HG03175 (cell line): ENCODE measurements around the gene OTOS.

ENCODE experiments used
- ATAC-seq: cut with Tn5 transposase; IDR thresholded peaks from one replicate; pipeline ENCODE4 v1.9.1; 2021; ENCODE audit warnings: mild to moderate bottlenecking, moderate library complexity; ENCODE audit not compliant: unreplicated experiment

OTOS gene

DNA sequence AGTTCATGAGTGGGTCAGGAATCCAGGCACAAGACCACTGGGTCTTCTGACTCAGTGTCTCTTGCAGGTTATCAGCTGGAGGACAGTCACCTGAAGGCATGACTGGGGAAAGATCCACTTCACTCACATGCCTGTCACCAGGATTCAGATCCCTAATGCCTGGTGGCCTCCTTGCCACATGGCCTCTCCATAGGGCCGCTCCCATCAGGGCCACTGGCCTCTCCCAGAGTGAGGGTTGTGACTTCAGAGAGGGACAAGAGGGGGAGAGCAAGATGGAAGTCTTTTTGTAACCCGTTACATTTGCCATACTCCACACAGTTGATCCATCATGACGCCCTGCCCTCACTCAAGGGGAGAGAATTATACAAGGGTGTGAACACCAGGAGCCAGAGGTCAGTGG, 13.0 kb upstream of the OTOS start:
- no peak for ATAC-seq

DNA sequence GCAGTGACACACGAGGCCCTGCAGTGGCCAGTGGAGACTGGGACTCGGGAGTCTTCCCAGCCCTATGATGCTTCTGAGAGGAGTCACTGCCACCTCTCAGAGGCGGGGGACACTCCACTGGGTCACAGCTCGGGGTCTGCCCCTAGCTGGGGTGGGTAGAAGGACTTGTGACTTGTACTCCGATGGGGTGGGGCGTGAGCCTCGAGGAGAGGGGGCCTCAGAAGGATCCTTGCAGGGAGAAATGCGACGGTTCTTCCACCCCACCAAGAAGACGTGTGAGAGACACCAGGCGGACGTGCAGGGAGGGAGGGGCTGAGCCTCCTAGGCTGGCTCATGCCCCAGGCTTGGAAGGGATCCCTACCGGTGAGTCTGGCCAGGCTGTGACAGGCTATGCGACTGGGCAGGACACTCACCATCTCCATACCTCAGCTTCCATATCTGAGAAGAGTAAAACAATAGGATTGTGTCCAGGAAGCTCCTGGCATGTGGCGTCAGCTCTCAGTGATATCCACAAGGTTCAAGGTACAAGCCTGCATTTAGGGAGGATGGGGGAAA, 11.1 kb upstream of the OTOS start:
- ATAC-seq = no peak

DNA sequence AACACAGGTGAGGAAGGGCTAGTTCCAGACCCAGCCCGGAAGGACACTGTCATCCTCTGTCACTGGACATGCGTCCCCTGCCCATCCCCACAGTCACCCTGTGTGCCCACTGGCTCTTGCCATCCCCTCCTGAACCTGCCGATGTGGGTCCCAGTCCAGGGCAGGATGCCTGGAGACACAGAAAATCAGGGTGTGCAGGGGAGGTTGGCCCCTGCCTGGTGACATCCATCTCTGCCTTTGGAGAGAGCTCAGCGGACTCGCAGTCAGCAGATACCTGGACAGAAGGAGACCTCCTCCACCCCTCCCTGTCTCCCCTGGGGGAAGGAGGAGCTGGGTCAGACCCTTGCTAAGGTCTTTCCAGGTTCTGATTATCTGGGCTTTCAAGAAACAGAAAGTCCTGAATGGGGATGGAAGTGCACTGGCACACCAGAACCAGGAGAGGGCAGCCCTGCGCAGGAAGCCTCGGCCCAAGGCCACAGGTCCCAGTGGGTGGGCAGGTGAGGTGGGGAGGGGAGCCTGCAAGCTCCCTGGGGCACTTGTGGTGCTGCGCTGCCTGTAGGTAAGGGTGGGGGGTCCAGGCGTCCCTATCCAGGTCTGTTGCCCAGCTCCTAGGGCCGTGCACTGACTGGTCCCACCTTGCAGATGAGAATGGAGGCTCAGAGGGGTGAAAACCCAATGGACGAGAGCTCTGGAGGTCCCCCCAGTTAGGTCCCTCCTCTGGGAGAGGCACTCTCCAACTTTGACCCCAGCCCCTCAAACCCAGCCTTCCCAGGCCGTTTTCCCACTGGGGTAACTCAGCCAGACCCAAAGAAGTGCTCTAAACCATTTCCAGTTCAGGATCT, 9.7 kb upstream of the OTOS start:
- ATAC-seq = no peak

DNA sequence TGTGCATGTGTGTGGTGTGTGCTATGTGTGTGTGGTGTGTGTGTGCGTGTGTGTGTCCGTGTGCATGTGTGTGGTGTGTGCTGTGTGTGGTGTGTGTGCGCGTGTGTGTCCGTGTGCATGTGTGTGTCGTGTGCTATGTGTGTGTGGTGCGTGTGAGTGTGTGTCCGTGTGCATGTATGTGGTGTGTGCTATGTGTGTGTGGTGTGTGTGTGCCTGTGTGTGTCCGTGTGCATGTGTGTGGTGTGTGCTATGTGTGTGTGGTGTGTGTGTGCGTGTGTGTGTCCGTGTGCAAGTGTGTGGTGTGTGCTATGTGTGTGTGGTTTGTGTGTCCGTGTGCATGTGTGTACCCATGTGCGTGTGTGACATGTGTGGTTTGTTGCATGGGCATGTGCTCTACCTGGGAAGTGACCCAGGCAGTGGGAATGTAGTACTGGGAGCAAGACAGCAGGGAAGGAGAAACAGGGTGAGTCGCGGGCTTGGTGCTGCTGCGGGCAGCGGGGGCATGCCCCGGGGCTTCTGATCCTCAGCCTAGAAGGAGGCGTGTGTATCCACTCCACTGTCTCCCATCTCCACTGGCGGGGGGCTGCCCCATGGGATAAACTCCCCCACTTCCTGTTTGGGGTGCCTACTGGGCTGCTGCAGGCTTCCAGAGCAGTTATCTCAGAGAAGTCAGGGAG, 7.6 kb upstream of the OTOS start:
- no peak for ATAC-seq

- ATAC-seq = no peak
Measured at GRCh38 chr2:240147382-240147781, 6.9 kb upstream of the OTOS start.

DNA sequence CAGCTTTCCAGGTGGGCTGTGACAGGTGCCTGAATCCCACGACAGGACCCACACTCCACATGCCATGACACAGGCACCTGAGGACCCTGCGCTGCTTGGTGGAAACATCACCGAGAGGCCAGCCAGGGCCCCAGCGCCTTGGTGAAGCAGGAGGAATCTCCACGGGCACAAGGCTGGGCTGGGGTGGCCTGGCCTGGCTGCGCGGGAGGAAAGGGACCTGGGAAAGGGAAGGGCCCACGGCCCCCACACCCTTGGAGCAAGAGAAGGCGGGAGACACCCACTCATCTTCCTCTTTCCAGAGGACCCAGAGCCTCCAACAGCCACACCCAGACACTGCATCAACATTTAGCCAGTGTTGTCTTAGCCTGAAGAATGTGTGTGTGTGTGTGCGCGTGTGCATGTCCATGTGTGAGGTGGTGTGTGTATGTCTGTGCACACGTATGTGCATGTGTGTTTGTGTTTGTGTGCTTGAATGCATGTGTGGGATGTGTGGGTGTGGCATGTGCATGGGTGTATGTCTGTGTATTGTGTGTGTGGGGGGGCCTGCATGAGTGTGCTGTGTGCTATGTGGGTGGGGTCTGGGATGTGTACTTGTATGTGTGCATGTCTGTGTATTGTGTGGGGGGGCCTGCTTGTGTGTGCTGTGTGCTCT, 6.3 kb upstream of the OTOS start:
- no peak for ATAC-seq

DNA sequence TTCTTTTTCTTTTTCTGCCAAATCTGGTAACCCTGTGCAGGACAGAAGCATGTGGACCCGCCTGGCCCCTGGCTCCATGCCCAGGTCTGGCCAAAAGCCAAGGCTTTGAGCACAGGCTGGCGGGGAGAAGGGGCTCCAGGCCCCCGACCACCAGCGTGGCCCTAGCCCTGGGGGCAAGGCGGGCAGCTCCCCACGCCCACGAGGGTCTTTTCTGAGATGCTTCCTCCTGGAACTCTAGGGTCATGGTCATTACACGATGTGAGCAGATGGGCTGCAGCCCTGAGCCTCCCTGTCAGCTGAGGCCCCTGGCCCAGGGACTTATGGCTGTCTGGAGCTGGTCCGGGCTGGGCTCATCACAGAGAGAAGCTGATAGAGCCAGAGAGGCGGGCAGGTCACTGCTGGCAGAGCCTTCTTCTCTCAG, 5.7 kb upstream of the OTOS start:
- ATAC-seq = no peak

DNA sequence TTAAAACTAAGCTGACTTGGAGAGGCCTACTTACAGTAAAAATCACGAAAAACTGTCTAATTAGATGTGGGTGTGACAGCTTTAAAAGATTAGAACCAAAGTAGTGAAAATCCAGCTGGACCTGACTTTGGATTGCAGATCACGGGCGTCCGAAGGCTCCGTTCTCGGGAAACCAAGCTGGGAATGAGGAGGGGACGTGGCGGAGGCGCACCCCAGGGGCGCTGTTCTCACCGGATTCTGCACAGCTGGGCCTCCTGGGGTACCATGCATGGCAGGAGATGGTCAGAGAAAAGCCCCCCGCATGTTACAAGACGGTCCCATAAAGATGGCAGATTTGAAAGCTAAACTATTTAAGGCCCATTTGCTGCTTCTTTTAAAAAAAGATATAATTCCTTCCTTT, 5.0 kb upstream of the OTOS start:
- no peak for ATAC-seq

DNA sequence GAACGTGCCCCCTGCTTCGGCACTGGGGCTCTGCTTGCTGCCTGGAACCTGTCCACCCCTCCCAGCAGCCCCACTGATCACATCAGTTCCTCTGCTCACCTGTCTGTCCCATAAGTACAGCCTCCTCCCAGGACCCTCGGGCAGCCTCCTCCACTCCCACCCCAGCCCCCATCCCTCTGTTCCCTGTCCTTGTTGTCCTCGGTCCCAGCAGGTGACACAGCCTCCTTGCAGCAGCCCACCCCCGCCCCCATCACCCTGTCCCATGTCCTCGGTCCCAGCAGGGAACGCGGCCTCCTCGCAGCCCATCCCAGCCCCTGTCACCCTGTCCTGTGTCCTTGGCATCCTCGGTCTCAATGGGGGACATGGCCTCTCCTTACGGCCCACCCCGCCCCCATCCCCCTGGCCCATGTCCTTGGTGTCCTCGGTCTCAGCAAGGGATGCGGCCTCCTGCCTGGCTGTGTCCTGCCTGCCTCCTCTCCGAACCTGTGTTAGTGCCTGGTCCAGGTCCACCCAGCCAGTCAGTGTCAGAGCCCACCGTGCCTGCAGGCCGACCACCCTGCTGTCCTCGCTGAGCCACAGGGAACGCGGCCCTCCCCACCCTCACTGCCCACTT, 4.3 kb upstream of the OTOS start:
- no peak for ATAC-seq

DNA sequence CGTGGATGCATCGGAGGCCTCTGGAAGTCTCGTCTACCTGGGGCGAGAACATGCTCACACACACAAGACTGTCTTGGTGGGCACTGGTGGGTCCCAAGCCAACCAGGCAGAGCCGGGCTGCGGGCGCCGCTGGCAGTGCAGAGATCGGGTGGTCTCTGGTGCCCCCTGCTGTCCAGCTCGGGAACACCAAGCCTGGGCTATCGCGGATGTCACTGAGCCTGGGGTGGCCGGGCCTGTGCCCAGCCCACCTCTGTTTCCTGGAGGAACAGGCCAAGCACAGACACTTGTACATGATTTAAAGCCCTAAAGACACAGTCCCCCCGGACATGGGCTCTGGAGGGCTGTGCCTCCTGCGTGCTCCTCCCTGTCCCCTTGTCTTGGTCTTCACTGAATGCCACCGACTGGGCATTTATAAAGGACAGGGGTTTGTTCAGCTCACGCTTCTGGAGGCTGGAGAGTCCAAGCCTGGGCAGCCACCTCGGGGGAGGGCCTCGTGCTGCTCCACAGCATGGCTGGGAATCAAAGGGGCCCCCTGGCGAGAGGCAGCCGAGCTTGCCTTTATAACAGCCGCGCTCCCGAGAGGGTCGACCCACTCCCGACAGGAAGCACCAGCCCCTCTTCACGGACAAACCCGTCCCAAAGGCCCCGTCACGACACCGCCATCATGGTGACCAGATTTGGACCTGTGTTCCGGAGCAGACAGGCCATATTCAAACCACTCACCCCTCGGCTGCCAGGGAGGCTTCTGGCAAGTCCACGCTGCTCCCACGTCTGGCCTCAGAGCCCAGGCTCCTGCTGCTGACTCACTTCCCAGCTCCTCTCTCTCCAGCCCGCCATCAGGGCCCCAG, 3.6 kb upstream of the OTOS start:
- ATAC-seq = peak; percentile 63

DNA sequence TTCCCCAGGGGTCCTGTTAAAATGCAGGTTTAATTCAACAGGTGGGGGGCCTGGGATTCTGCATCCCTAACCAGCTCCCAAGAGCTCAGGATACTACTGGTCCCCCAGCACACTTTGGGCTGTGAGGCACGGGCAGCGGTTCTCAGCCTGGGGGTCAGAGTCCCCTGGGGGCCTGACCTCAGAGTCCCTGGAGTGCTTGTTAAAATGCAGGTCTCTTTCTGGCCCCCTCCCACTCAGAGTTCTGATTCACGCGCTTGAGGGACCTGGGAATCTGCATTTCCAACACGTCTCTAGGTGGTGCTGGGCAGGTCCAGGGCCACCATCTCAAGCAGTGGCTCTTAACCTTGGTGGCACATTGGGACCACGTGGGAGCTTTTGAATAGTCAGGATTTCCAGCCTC, 2.8 kb upstream of the OTOS start:
- no peak for ATAC-seq

DNA sequence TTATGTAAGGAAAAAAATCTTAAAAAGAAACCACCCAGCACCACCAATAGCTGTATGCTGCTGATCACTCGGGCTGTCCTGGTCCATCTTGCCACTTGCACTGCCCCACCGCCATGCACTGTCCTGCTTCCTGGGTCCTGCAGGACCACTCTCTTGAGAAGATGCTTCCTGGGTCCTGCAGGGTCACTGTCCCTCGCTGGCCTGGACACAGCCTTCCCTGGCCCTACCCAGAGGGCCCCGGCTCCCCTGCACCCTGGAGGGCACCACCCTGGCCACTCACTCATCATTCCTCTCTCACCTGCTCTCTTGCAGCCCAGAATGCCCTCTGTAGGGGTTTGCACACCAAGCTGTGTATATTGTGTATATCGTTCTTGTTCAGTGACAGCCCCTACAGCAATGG, 2.4 kb upstream of the OTOS start:
- ATAC-seq = no peak

GRCh38 chr2:240142256-240142775, 1.9 kb upstream of the OTOS start:
- no peak for ATAC-seq

DNA sequence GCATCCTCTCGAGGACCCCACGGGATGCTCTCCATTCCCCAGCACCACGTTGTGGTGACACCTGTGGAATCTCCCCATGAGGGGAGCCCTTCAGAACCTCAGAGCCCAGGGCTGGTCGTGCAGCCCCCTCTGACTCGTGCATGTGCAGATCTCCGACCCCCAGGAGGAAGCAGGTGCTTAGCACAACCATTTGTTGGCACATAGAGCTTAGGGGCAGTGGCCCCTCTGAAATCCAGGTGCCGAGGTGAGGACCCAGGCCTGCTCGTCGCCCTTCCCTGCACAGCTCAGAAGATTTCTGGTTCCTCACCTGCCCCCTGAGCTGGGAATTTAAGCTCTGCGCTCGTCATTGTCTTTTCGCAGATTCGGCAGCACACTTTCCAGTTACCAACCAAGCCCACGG, 1.3 kb upstream of the OTOS start:
- ATAC-seq = no peak

- ATAC-seq = no peak
Measured at GRCh38 chr2:240140920-240141319, 462 bp upstream of the OTOS start.

- no peak for ATAC-seq
Measured at GRCh38 chr2:240139666-240140393, 628 bp downstream of the OTOS start.

- no peak for ATAC-seq
Measured at GRCh38 chr2:240139011-240139441, 1.4 kb downstream of the OTOS start.

GRCh38 chr2:240138254-240138984, 2.0 kb downstream of the OTOS start:
- no peak for ATAC-seq
